ENCODE data around the gene SLCO1B1.

GRCh38 chr12:21155522-21156351 is 24.7 kb downstream of the SLCO1B1 start:
- TF ChIP-seq POLR2A (IDR thresholded peaks at IDR 0.05; ENCODE audit: borderline replicate concordance, extremely low read depth, insufficient read depth, insufficient read length) (no peak), EZH2phosphoT487 (IDR thresholded peaks at IDR 0.05; ENCODE audit: borderline replicate concordance) (no peak), POLR2AphosphoS5 (IDR thresholded peaks at IDR 0.05; ENCODE audit: low read depth, low read length) (no peak), EGR1 (IDR thresholded peaks at IDR 0.05; ENCODE audit: low read depth) (no peak), CTCF (IDR thresholded peaks at IDR 0.05 in 2 of 3, conservative IDR thresholded peaks at IDR 0.05 in 1 of 3; ENCODE audit: borderline replicate concordance in 1 of 3, insufficient read depth in 1 of 3, low read depth in 2 of 3, low read length in 2 of 3) (no peak), JUND (IDR thresholded peaks at IDR 0.05) (no peak), EZH2 (IDR thresholded peaks at IDR 0.05) (no peak), SRF (IDR thresholded peaks at IDR 0.05; ENCODE audit: low read depth) (no peak), FOSL1 (IDR thresholded peaks at IDR 0.05; ENCODE audit: low read depth) (no peak)
- TF ChIP-seq, protein P1, sequence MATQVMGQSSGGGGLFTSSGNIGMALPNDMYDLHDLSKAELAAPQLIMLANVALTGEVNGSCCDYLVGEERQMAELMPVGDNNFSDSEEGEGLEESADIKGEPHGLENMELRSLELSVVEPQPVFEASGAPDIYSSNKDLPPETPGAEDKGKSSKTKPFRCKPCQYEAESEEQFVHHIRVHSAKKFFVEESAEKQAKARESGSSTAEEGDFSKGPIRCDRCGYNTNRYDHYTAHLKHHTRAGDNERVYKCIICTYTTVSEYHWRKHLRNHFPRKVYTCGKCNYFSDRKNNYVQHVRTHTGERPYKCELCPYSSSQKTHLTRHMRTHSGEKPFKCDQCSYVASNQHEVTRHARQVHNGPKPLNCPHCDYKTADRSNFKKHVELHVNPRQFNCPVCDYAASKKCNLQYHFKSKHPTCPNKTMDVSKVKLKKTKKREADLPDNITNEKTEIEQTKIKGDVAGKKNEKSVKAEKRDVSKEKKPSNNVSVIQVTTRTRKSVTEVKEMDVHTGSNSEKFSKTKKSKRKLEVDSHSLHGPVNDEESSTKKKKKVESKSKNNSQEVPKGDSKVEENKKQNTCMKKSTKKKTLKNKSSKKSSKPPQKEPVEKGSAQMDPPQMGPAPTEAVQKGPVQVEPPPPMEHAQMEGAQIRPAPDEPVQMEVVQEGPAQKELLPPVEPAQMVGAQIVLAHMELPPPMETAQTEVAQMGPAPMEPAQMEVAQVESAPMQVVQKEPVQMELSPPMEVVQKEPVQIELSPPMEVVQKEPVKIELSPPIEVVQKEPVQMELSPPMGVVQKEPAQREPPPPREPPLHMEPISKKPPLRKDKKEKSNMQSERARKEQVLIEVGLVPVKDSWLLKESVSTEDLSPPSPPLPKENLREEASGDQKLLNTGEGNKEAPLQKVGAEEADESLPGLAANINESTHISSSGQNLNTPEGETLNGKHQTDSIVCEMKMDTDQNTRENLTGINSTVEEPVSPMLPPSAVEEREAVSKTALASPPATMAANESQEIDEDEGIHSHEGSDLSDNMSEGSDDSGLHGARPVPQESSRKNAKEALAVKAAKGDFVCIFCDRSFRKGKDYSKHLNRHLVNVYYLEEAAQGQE (IDR thresholded peaks at IDR 0.05; ENCODE audit: low read depth), result no peak
- TF ChIP-seq, protein P2, sequence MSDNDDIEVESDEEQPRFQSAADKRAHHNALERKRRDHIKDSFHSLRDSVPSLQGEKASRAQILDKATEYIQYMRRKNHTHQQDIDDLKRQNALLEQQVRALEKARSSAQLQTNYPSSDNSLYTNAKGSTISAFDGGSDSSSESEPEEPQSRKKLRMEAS (IDR thresholded peaks at IDR 0.05), result no peak
